ENCODE results near the gene FGD5. TPM values are rescaled to one million over a fixed set of nuclear protein-coding genes. Genes with fewer than 3 reads are reported as not detected.

Gene FGD5
- total and polyA plus RNA-seq, 9 of the 15 experiments (the other 6 are each of a cell fraction or from before 2014, with no cell fraction given) = 0.18 TPM; not detected in 8

DNA sequence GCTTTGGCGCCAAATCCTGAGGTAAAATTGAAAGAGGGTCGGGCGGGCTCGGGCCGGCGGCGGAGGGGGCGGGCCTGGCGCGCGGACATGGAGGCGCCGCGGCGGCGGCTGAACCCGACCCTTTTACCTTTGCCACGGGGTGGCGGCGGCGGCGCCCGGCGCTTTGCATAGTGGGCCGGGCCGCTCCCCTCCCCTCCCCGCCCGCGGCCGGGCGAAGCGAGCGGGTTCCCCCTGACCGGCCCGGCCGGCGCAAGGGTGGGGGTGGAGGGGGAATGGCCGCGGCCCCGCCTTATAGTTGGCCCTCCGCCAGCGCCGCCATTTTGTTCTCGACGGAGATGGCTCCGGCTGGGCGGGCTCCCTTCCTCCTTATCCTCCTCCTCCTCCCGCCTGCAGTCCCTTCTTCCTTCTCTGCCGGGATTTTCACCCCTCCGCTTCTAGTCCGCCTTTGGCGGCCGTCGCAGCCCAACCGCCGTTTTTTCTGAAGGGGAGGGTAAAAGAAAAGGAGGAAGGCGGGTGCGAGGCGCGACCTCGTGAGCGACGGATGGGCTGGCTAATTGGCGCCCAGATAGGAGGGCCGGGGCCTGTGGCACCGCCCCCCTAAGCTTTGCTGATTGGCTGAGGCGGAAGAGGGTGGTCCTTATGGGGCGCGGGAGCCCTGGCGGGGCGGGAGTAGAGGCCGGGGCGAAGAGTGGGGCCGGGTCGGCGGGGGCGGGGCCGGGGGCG is 129.3 kb downstream of the FGD5 start (continued):
- TF ChIP-seq POLR2H (tag; IDR thresholded peaks at IDR 0.05; ENCODE audit: low read depth) = peak; percentile 24
- TF ChIP-seq SP1 (CRISPR knock-in tag; IDR thresholded peaks at IDR 0.05) = peak; percentile 99
- peak; percentile 90 for TF ChIP-seq HMGN3 (IDR thresholded peaks at IDR 0.05; ENCODE audit: borderline replicate concordance, extremely low read depth, insufficient read length, low read depth, low read length)
- no peak for TF ChIP-seq KHSRP (IDR thresholded peaks at IDR 0.05)
- peak; percentile 64; the same call in 1 of the 2 replicates for TF ChIP-seq GTF2E2 (tag; IDR thresholded peaks at IDR 0.05)
- TF ChIP-seq MCM2 (IDR thresholded peaks at IDR 0.05; ENCODE audit: low read depth) = no peak
- no peak for TF ChIP-seq ESRRA (IDR thresholded peaks at IDR 0.05; ENCODE audit: borderline replicate concordance, low read depth)
- TF ChIP-seq ZNF3 (CRISPR knock-in tag; IDR thresholded peaks at IDR 0.05) = no peak
- no peak for TF ChIP-seq ZNF57 (CRISPR knock-in tag; IDR thresholded peaks at IDR 0.05)
- TF ChIP-seq ELF1 (tag; IDR thresholded peaks at IDR 0.05) = no peak
- no peak for TF ChIP-seq BMI1 (IDR thresholded peaks at IDR 0.05; ENCODE audit: low read length)
- no peak for TF ChIP-seq ZNF79 (CRISPR knock-in tag; IDR thresholded peaks at IDR 0.05; ENCODE audit: low read depth)
- TF ChIP-seq ZNF347 (CRISPR knock-in tag; IDR thresholded peaks at IDR 0.05; ENCODE audit: low read depth) = no peak
- no peak for TF ChIP-seq CBX5 (IDR thresholded peaks at IDR 0.05; ENCODE audit: borderline replicate concordance, low read depth)
- TF ChIP-seq MECOM (CRISPR knock-in tag; IDR thresholded peaks at IDR 0.05) = no peak
- TF ChIP-seq MCM3 (IDR thresholded peaks at IDR 0.05) = no peak
- peak; percentile 81; the same call in 1 of the 2 replicates for TF ChIP-seq KAT8 (IDR thresholded peaks at IDR 0.05; ENCODE audit: low read depth)
- TF ChIP-seq ZKSCAN3 (CRISPR knock-in tag; IDR thresholded peaks at IDR 0.05) = no peak
- TF ChIP-seq CBX3 (IDR thresholded peaks at IDR 0.05; ENCODE audit: borderline replicate concordance in 1 of 2, low read length in 2 of 2) = no peak
- no peak for TF ChIP-seq STAT6 (CRISPR knock-in tag; IDR thresholded peaks at IDR 0.05)
- TF ChIP-seq THAP12 (CRISPR knock-in tag; IDR thresholded peaks at IDR 0.05) = 0 out of 2 replicates have a peak, but pooled peaks have one; percentile 46
- no peak for TF ChIP-seq POLR3G (IDR thresholded peaks at IDR 0.05; ENCODE audit: extremely low read depth, insufficient read length, insufficient replicate concordance)
- TF ChIP-seq, protein P1, sequence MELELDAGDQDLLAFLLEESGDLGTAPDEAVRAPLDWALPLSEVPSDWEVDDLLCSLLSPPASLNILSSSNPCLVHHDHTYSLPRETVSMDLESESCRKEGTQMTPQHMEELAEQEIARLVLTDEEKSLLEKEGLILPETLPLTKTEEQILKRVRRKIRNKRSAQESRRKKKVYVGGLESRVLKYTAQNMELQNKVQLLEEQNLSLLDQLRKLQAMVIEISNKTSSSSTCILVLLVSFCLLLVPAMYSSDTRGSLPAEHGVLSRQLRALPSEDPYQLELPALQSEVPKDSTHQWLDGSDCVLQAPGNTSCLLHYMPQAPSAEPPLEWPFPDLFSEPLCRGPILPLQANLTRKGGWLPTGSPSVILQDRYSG (tag; conservative IDR thresholded peaks at IDR 0.05; ENCODE audit: low read depth) = no peak
- no peak for TF ChIP-seq TAF15 (IDR thresholded peaks at IDR 0.05; ENCODE audit: low read depth, low read length)
- no peak for TF ChIP-seq WHSC1 (IDR thresholded peaks at IDR 0.05; ENCODE audit: low read length)

All from K562 (cell line).